ENCODE results near the gene SIMC1.

SIMC1 gene

GRCh38 chr5:176394096-176394495 lies 155.9 kb downstream of the SIMC1 start:
- DNase-seq (ENCODE audit: low read depth), result no peak
- H3K4me3 ChIP-seq (ENCODE audit: low read depth, low read length), result no peak overlapping the region
- TF ChIP-seq, protein P1, sequence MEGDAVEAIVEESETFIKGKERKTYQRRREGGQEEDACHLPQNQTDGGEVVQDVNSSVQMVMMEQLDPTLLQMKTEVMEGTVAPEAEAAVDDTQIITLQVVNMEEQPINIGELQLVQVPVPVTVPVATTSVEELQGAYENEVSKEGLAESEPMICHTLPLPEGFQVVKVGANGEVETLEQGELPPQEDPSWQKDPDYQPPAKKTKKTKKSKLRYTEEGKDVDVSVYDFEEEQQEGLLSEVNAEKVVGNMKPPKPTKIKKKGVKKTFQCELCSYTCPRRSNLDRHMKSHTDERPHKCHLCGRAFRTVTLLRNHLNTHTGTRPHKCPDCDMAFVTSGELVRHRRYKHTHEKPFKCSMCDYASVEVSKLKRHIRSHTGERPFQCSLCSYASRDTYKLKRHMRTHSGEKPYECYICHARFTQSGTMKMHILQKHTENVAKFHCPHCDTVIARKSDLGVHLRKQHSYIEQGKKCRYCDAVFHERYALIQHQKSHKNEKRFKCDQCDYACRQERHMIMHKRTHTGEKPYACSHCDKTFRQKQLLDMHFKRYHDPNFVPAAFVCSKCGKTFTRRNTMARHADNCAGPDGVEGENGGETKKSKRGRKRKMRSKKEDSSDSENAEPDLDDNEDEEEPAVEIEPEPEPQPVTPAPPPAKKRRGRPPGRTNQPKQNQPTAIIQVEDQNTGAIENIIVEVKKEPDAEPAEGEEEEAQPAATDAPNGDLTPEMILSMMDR (IDR thresholded peaks at IDR 0.05; ENCODE audit: control insufficient read depth, extremely low read depth, insufficient read depth), result no peak

GRCh38 chr5:176394881-176395675 lies 156.9 kb downstream of the SIMC1 start:
- TF ChIP-seq, protein P1 (IDR thresholded peaks at IDR 0.05; ENCODE audit: control insufficient read depth, extremely low read depth, insufficient read depth), result no peak
- DNase-seq (ENCODE audit: low read depth), result no peak
- H3K4me3 ChIP-seq (ENCODE audit: low read depth, low read length), result no peak overlapping the region
